Upper lobe of left lung (tissue), 4 donors: ENCODE data around the gene CLASP1.

Source experiments
- EP300 ChIP-seq, 4 donors: sonication (generic); formaldehyde crosslinking; IDR thresholded peaks; one replicate each; pipeline ENCODE4 v1.5.1; 2017; ENCODE audit warnings: antibody characterized with exemption in 4 of 4, control low read depth in 2 of 4
- TF ChIP-seq, protein P1 (sequence below), 6 experiments: fragments of 450-650 bp in 4 of 6; fragments of 200-600 bp in 2 of 6; sonication (generic) in 2 of 6; IDR thresholded peaks; one replicate each; pipeline ENCODE4 v1.5.1; 2016 to 2019; ENCODE audit warnings: antibody characterized with exemption in 6 of 6

DNA sequence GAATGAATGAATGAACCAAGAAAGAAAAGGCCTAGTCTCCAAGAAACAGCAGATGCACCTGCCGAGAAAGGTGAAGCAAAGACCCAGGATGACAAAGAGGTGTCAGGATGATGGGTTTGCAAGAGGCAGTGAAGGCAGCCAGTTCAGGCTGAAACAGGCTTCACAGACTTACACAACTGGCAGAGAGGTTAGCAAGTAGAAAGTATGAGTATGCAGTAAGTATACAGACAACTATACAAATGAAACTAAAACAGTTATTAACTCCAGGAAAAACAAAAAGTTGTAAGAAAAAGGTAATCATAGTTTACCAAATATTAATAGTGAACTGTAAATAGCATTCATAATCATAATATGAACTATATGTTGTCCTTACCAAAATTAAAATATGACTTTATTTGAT, 138.4 kb downstream of the CLASP1 start:
- TF ChIP-seq, protein P1, sequence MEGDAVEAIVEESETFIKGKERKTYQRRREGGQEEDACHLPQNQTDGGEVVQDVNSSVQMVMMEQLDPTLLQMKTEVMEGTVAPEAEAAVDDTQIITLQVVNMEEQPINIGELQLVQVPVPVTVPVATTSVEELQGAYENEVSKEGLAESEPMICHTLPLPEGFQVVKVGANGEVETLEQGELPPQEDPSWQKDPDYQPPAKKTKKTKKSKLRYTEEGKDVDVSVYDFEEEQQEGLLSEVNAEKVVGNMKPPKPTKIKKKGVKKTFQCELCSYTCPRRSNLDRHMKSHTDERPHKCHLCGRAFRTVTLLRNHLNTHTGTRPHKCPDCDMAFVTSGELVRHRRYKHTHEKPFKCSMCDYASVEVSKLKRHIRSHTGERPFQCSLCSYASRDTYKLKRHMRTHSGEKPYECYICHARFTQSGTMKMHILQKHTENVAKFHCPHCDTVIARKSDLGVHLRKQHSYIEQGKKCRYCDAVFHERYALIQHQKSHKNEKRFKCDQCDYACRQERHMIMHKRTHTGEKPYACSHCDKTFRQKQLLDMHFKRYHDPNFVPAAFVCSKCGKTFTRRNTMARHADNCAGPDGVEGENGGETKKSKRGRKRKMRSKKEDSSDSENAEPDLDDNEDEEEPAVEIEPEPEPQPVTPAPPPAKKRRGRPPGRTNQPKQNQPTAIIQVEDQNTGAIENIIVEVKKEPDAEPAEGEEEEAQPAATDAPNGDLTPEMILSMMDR (IDR thresholded peaks at IDR 0.05), result no peak
- no peak for TF ChIP-seq EP300 (IDR thresholded peaks at IDR 0.05)
